ENCODE results near the gene GAGE12J.
A peak's percentile ranks its signal among the peaks of the same experiment; 100 is the strongest.
"Not testable (repeated sequence)": the region's sequence is repeated elsewhere in the genome, so short reads cannot be mapped to it uniquely, and the experiment has no call there.

The GAGE12J gene

GRCh38 chrX:49321737-49322136 lies at the start of gene GAGE12J:
Gene GAGE12J, plus strand, starts transcription at chrX:49322037. Its CDS starts 1,157 bp downstream, at chrX:49323194.
- DNase-seq (ENCODE audit: low spot score): not testable (repeated sequence)

GRCh38 chrX:49272421-49272820 lies 49.4 kb upstream of the GAGE12J start:
- DNase-seq (ENCODE audit: low spot score): peak; percentile 37

- peak; percentile 77 for DNase-seq (ENCODE audit: low spot score)
Observed at GRCh38 chrX:49273181-49273727, 48.6 kb upstream of the GAGE12J start.

GRCh38 chrX:49276207-49276606 lies 45.6 kb upstream of the GAGE12J start:
- DNase-seq (ENCODE audit: low spot score): no peak

- peak; percentile 15 for DNase-seq (ENCODE audit: low spot score)
Observed at GRCh38 chrX:49276671-49277534, 44.9 kb upstream of the GAGE12J start.

GRCh38 chrX:49277535-49277830 lies 44.4 kb upstream of the GAGE12J start:
- DNase-seq (ENCODE audit: low spot score): peak; percentile 31

- DNase-seq (ENCODE audit: low spot score): no peak
Observed at GRCh38 chrX:49278081-49278480, 43.8 kb upstream of the GAGE12J start.

- DNase-seq (ENCODE audit: low spot score): no peak
Observed at GRCh38 chrX:49282647-49283011, 39.2 kb upstream of the GAGE12J start.

GRCh38 chrX:49284212-49284611 lies 37.6 kb upstream of the GAGE12J start:
- DNase-seq (ENCODE audit: low spot score): no peak

GRCh38 chrX:49286136-49286535 lies 35.7 kb upstream of the GAGE12J start:
- no peak for DNase-seq (ENCODE audit: low spot score)

- no peak for DNase-seq (ENCODE audit: low spot score)
Observed at GRCh38 chrX:49286581-49286980, 35.3 kb upstream of the GAGE12J start.

GRCh38 chrX:49287665-49288064 lies 34.2 kb upstream of the GAGE12J start:
- no peak for DNase-seq (ENCODE audit: low spot score)

- DNase-seq (ENCODE audit: low spot score): no peak
Observed at GRCh38 chrX:49290215-49290614, 31.6 kb upstream of the GAGE12J start.

- DNase-seq (ENCODE audit: low spot score): peak; percentile 70
Observed at GRCh38 chrX:49291615-49292337, 30.1 kb upstream of the GAGE12J start.

- no peak for DNase-seq (ENCODE audit: low spot score)
Observed at GRCh38 chrX:49292400-49293362, 29.2 kb upstream of the GAGE12J start.

GRCh38 chrX:49299293-49299692 lies 22.5 kb upstream of the GAGE12J start:
- DNase-seq (ENCODE audit: low spot score): not testable (repeated sequence)

- no peak for DNase-seq (ENCODE audit: low spot score)
Observed at GRCh38 chrX:49300703-49301102, 21.1 kb upstream of the GAGE12J start.

- DNase-seq (ENCODE audit: low spot score): no peak
Observed at GRCh38 chrX:49303346-49303745, 18.5 kb upstream of the GAGE12J start, which contains the start of gene GAGE10. Gene GAGE10, plus strand, starts transcription at chrX:49303646. Its CDS starts 1,214 bp downstream, at chrX:49304860.

GRCh38 chrX:49307775-49308174 lies 14.1 kb upstream of the GAGE12J start:
- not testable (repeated sequence) for DNase-seq (ENCODE audit: low spot score)

GRCh38 chrX:49308604-49309269 lies 13.1 kb upstream of the GAGE12J start:
- peak; percentile 15 for DNase-seq (ENCODE audit: low spot score)

- DNase-seq (ENCODE audit: low spot score): peak; percentile 12
Observed at GRCh38 chrX:49309401-49309981, 12.3 kb upstream of the GAGE12J start.

All from activated CD4-positive, alpha-beta T cell treated with anti-CD3 and anti-CD28 coated beads, Interleukin-2, Interleukin-4, amounts not matched to agents 100 ng/mL and 50 ng/mL, durations not matched to agents 16 hours and 8 hours (primary cell).